Germinal center (tissue), 1 donor: ENCODE measurements around the gene LPAR6.

ENCODE experiments used
- DNase-seq: peaks from one replicate; pipeline ENCODE4 v3.0.0; 2012; ENCODE audit warnings: mixed read lengths, low spot score

Gene LPAR6

DNA sequence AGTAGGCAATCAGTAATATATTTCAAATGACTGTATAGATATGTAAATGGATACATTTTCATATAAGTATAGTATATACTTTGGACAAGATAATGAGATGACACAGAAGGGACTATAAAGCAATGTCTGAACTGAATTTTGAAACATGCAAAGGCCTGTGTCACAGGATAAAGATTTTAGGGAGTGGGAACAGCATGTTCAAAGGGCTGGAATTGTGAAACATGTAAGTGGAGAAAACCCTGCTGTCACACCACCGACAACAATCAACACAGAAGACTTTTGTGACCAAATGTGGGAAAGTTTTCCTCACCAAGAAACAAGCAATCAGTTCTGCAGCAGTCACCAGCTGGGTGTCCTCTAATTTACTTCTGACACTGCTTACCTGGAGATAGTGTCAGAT is 42.9 kb downstream of the LPAR6 start:
- DNase-seq = no peak
